NT2/D1 (cell line): ENCODE measurements around the gene CEP250.

Experiments used
- DNase-seq: peaks from one replicate; pipeline ENCODE4 v3.0.0-alpha.2; 2011; ENCODE audit warnings: low read depth, low spot score
- H3K27me3 ChIP-seq: 2 replicates; pipeline ENCODE4 v1.6.0; 2011; ENCODE audit warnings: mild to moderate bottlenecking; ENCODE audit not compliant: insufficient read length, insufficient read depth
- H3K36me3 ChIP-seq: 2 replicates; pipeline ENCODE4 v1.6.1; 2011; ENCODE audit warnings: mild to moderate bottlenecking, low read length, mixed read lengths; ENCODE audit not compliant: insufficient read depth, insufficient read length
- H3K4me1 ChIP-seq: 2 replicates; pipeline ENCODE4 v1.5.1; 2011; ENCODE audit not compliant: insufficient read depth, insufficient read length
- H3K4me3 ChIP-seq: 2 replicates; pipeline ENCODE4 v1.5.1; 2011; ENCODE audit warnings: low read depth; ENCODE audit not compliant: insufficient read length
- H3K9ac ChIP-seq: 2 replicates; pipeline ENCODE4 v1.6.0; 2011; ENCODE audit warnings: low read depth; ENCODE audit not compliant: insufficient read length
- H3K9me3 ChIP-seq: 2 replicates; pipeline ENCODE4 v1.5.1; 2011; ENCODE audit warnings: mild to moderate bottlenecking, low read length; ENCODE audit not compliant: insufficient read depth
- SUZ12 ChIP-seq: IDR thresholded peaks from 2 replicates; pipeline ENCODE4 v1.6.1; 2011; ENCODE audit not compliant: insufficient read length, insufficient read depth; ENCODE audit errors: extremely low read depth
- YY1 ChIP-seq: IDR thresholded peaks from 2 replicates; pipeline ENCODE4 v1.6.1; 2011; ENCODE audit not compliant: insufficient read length, insufficient read depth
- ZNF274 ChIP-seq: IDR thresholded peaks from 2 replicates; pipeline ENCODE4 v1.6.1; 2011; ENCODE audit warnings: mild to moderate bottlenecking, low read depth, low read length

Gene CEP250

GRCh38 chr20:35487479-35487878 lies 32.1 kb downstream of the CEP250 start:
- no peak overlapping the region for H3K4me3 ChIP-seq
- H3K4me1 ChIP-seq: no peaks in the 10 kb centered on the region
- no peak overlapping the region for H3K9ac ChIP-seq
- TF ChIP-seq YY1 (no peak), SUZ12 (no peak), ZNF274 (no peak)
- no peak for DNase-seq
- H3K9me3 ChIP-seq: peaks cover 7% of the 10 kb centered on the region; the same call in 1 of the 2 replicates
- peaks cover 81% of the 10 kb centered on the region for H3K36me3 ChIP-seq
- H3K27me3 ChIP-seq: no peaks in the 10 kb centered on the region

- Histone ChIP-seq H3K4me3 (no peak overlapping the region), H3K9me3 (no peaks in the 10 kb centered on the region), H3K9ac (no peak overlapping the region), H3K4me1 (no peaks in the 10 kb centered on the region), H3K36me3 (peaks cover 86% of the 10 kb centered on the region), H3K27me3 (no peaks in the 10 kb centered on the region)
- TF ChIP-seq SUZ12 (no peak), ZNF274 (no peak), YY1 (no peak)
- no peak for DNase-seq
These were observed 34.3 kb downstream of the CEP250 start for GRCh38 chr20:35489717-35490116.

- H3K4me1 ChIP-seq: no peaks in the 10 kb centered on the region
- H3K9me3 ChIP-seq: no peaks in the 10 kb centered on the region
- H3K27me3 ChIP-seq: no peaks in the 10 kb centered on the region
- no peak overlapping the region for H3K4me3 ChIP-seq
- no peak overlapping the region for H3K9ac ChIP-seq
- TF ChIP-seq YY1: no peak
- no peak for DNase-seq
- peaks cover 92% of the 10 kb centered on the region for H3K36me3 ChIP-seq
These were observed 35.4 kb downstream of the CEP250 start for GRCh38 chr20:35490736-35491181.

GRCh38 chr20:35491823-35492222 lies 36.4 kb downstream of the CEP250 start:
- H3K27me3 ChIP-seq: no peaks in the 10 kb centered on the region
- H3K4me3 ChIP-seq: no peak overlapping the region
- peaks cover 93% of the 10 kb centered on the region for H3K36me3 ChIP-seq
- no peak overlapping the region for H3K9ac ChIP-seq
- H3K9me3 ChIP-seq: no peaks in the 10 kb centered on the region
- DNase-seq: no peak
- H3K4me1 ChIP-seq: no peaks in the 10 kb centered on the region
- TF ChIP-seq ZNF274 (no peak), SUZ12 (no peak), YY1 (no peak)

DNA sequence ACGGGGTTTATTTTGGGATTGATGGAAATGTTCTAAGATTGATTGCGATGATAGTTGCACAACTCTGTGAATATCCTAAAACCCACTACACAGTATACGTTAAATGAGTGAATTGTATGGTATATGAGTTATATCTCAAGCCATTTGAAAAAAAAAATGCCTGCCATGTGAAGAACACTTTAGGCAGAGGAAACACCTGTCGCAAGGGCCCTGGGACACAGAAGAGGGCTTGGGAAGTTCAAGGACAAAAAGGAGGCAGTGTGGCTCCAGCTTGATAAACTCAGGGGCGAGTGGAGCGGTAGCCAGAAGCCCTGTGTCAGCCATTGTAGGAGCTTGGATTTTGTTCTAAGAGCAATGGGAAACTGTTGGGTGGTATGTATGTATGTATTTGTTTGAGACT lies 37.0 kb downstream of the CEP250 start:
- no peak for DNase-seq
- H3K9me3 ChIP-seq: no peaks in the 10 kb centered on the region
- H3K4me1 ChIP-seq: no peaks in the 10 kb centered on the region
- no peak overlapping the region for H3K4me3 ChIP-seq
- no peak for TF ChIP-seq YY1
- TF ChIP-seq SUZ12: no peak
- TF ChIP-seq ZNF274: no peak
- no peaks in the 10 kb centered on the region for H3K27me3 ChIP-seq
- H3K36me3 ChIP-seq: peaks cover 95% of the 10 kb centered on the region
- no peak overlapping the region for H3K9ac ChIP-seq

DNA sequence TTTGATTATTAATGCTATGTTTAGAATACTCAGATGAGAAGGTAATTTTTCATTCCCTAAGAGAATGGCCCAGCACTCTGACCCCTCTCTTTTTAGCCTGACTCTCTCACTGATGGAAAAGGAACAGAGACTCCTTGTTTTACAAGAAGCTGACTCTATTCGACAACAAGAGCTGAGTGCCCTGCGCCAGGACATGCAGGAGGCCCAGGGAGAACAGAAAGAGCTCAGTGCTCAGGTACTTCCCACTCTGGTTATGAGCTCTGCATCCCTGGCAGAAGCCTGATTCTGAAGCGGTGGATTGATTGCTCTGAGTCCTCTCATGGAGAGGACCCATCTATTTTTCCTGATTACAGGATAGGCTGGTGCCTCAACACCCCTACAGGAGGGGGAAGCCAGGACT lies 41.1 kb downstream of the CEP250 start:
- no peak overlapping the region for H3K9ac ChIP-seq
- peaks cover 98% of the 10 kb centered on the region for H3K36me3 ChIP-seq
- no peak for TF ChIP-seq YY1
- no peak for TF ChIP-seq SUZ12
- DNase-seq: no peak
- no peaks in the 10 kb centered on the region for H3K4me1 ChIP-seq
- no peaks in the 10 kb centered on the region for H3K9me3 ChIP-seq
- no peaks in the 10 kb centered on the region for H3K27me3 ChIP-seq
- no peak overlapping the region for H3K4me3 ChIP-seq

- H3K4me1 ChIP-seq: no peaks in the 10 kb centered on the region
- H3K27me3 ChIP-seq: no peaks in the 10 kb centered on the region
- H3K4me3 ChIP-seq: no peak overlapping the region
- H3K9ac ChIP-seq: no peak overlapping the region
- peaks cover 98% of the 10 kb centered on the region for H3K36me3 ChIP-seq
- no peak for DNase-seq
- no peak for TF ChIP-seq ZNF274
- no peak for TF ChIP-seq SUZ12
- TF ChIP-seq YY1: no peak
- no peaks in the 10 kb centered on the region for H3K9me3 ChIP-seq
These were observed 41.9 kb downstream of the CEP250 start for GRCh38 chr20:35497320-35497719.

DNA sequence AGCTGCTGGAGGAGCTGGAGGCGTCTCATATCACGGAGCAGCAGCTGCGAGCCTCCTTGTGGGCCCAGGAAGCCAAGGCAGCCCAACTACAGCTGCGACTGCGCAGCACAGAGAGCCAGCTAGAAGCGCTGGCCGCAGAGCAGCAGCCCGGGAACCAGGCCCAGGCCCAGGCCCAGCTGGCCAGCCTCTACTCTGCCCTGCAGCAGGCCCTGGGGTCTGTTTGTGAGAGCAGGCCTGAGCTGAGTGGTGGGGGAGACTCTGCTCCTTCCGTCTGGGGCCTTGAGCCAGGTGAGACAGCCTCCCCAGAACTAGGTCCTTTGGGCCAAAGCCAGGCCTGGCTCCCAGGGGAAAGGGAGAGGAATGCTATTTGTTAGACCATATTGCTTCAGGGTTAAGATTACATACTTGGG lies 42.4 kb downstream of the CEP250 start:
- Histone ChIP-seq H3K4me3 (no peak overlapping the region), H3K27me3 (no peaks in the 10 kb centered on the region), H3K4me1 (no peaks in the 10 kb centered on the region), H3K36me3 (peaks cover 98% of the 10 kb centered on the region), H3K9me3 (no peaks in the 10 kb centered on the region), H3K9ac (no peak overlapping the region)
- TF ChIP-seq YY1 (no peak), ZNF274 (no peak), SUZ12 (no peak)
- no peak for DNase-seq
